ENCODE measurements around the gene MICAL3.

MICAL3 gene

DNA sequence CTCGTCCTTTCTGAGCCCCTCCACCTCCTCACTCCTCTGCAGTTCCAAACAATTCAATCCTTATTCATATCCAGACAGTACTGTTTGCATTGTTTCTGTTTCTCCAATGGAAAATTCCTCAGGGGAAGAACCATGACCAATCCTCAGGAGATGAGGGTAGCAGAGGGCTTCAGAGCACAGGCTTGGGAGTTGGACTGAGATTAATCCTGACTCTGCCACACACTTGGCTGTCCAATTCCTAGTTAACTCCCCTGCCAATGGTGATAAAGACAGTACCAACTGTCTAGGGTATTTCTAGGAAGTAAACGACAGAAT, 58.0 kb downstream of the MICAL3 start:
- no peak for DNase-seq (ENCODE audit: low read depth)
- TF ChIP-seq, protein P1, sequence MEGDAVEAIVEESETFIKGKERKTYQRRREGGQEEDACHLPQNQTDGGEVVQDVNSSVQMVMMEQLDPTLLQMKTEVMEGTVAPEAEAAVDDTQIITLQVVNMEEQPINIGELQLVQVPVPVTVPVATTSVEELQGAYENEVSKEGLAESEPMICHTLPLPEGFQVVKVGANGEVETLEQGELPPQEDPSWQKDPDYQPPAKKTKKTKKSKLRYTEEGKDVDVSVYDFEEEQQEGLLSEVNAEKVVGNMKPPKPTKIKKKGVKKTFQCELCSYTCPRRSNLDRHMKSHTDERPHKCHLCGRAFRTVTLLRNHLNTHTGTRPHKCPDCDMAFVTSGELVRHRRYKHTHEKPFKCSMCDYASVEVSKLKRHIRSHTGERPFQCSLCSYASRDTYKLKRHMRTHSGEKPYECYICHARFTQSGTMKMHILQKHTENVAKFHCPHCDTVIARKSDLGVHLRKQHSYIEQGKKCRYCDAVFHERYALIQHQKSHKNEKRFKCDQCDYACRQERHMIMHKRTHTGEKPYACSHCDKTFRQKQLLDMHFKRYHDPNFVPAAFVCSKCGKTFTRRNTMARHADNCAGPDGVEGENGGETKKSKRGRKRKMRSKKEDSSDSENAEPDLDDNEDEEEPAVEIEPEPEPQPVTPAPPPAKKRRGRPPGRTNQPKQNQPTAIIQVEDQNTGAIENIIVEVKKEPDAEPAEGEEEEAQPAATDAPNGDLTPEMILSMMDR (conservative IDR thresholded peaks at IDR 0.05; ENCODE audit: control insufficient read depth, insufficient read depth, low read depth, low read length): no peak
- no peak overlapping the region for H3K4me3 ChIP-seq (ENCODE audit: control insufficient read depth, low read depth, low read length)

DNA sequence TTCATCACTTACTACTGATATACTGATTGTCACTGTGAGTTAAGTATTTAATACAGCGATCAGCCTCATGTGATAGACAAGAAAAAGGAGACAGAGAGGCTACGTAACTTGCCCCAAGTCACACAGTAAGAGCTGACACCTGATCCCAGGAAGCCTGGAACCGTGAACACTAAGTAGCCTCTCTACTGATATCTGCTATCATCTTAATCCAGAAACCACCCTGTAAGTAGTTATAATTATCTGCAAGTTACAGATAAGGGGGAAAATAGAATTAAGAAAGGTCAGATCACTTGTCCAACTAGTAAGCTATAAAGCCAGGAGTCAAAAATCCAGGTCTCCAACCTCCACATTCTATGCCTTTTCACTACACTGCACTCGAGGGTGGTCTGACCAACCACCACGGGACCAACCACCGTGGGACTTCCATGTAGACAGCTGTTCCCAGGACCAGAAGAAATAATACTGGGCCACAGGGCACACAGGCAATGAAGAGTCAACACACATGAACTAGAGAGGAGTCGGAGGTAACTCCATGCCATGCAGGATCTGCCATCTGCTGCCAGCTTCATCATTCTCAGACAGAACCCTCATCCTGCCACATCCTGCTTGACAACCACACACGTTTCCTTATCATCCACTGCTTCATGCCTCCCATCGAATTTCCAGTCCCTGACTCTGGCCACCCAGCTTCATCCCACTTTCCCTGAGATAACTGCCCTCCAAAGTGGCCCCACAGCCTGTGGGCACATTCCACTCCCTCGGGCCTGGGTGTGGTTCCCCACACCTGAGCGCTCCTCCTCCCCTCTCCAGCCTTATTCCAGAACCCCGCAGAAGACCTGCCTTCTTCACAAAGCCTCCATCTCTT, 58.6 kb downstream of the MICAL3 start:
- TF ChIP-seq, protein P1 (conservative IDR thresholded peaks at IDR 0.05; ENCODE audit: control insufficient read depth, insufficient read depth, low read depth, low read length): no peak
- DNase-seq (ENCODE audit: low read depth): no peak

DNA sequence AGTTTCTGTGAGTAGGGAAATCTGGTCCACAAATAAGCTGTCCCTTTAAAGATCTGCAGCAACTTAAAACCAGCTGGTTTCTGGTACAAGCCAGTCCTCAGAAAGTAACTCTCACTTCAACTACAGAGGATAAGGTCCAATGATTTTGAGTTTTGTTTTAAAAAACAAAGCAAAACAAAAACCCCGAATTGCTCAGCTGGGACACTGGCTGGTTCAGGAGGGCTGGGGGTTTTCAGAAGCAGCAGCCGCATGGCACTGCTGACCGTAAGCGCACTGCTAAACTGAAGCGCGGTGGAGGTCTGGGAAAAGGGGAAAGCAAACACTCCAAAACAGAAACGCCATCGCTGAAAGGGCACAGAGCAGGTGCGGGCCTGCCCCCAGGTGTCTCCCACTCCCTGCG, 59.7 kb downstream of the MICAL3 start:
- DNase-seq (ENCODE audit: low read depth): no peak
- no peak overlapping the region for H3K4me3 ChIP-seq (ENCODE audit: control insufficient read depth, low read depth, low read length)
- TF ChIP-seq, protein P1 (conservative IDR thresholded peaks at IDR 0.05; ENCODE audit: control insufficient read depth, insufficient read depth, low read depth, low read length): no peak

More for the DNA sequence above, 58.6 kb downstream of the MICAL3 start:
- H3K4me3 ChIP-seq (ENCODE audit: control insufficient read depth, low read depth, low read length): no peak overlapping the region

DNA sequence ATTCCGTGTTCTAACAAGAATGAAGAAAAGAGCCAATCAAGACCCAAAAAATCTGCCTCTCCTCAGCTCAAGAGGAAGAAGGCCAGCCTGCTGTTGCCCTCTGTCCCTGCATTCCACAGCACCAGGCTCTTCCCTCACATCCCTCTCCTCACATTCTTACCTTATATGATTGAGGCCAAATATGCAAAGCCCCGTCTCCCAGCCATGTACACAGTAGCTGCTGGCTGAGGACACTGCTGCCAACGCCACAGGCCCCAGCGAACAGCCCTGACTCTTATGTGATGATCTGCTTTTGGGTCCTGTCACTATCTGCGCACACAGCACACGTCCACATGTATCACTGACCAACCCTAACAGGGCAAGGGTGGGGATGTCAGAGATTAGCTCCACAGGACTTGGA, 60.2 kb downstream of the MICAL3 start:
- TF ChIP-seq, protein P1 (conservative IDR thresholded peaks at IDR 0.05; ENCODE audit: control insufficient read depth, insufficient read depth, low read depth, low read length): no peak
- no peak for DNase-seq (ENCODE audit: low read depth)
- no peak overlapping the region for H3K4me3 ChIP-seq (ENCODE audit: control insufficient read depth, low read depth, low read length)

DNA sequence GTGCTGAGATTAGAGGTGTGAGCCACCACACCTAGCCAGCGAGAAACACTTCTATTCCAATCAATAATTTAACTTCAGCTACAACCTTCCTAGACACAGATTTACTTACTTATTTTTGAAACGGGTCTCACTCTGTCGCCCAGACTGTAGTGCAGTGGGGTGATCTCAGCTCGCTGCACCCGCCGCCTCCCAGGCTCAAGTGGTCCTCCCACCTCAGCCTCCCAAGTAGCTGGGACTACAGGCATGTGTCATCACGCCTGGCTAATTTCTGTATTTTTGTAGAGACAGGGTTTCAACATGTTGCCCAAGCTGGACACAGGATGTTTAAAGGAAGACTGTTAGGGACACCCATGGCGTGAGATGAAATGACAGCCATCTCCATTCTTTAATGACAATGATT, 61.3 kb downstream of the MICAL3 start:
- no peak overlapping the region for H3K4me3 ChIP-seq (ENCODE audit: control insufficient read depth, low read depth, low read length)
- TF ChIP-seq, protein P1 (conservative IDR thresholded peaks at IDR 0.05; ENCODE audit: control insufficient read depth, insufficient read depth, low read depth, low read length): no peak
- DNase-seq (ENCODE audit: low read depth): no peak

DNA sequence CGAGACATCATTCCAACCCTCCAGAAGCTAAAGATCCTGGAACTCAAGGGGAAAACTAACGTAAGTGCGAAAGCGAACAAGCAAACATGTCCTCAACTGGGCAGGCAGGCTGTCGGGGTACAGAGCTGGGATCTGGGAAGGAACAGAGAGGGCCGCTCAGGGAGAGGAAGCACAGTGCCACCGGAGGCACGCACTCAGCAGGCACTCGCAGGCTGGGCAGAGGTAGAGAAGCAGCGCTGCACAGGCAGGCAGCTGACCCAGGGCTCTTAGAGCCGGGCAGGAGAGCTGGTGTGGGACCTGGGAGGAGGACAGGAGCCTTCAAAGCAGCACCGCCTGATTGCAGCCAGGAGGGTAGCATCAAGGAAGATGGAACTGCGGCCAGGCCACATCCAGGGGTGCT, 62.2 kb downstream of the MICAL3 start:
- TF ChIP-seq, protein P1 (conservative IDR thresholded peaks at IDR 0.05; ENCODE audit: control insufficient read depth, insufficient read depth, low read depth, low read length): no peak
- no peak overlapping the region for H3K4me3 ChIP-seq (ENCODE audit: control insufficient read depth, low read depth, low read length)
- DNase-seq (ENCODE audit: low read depth): no peak

DNA sequence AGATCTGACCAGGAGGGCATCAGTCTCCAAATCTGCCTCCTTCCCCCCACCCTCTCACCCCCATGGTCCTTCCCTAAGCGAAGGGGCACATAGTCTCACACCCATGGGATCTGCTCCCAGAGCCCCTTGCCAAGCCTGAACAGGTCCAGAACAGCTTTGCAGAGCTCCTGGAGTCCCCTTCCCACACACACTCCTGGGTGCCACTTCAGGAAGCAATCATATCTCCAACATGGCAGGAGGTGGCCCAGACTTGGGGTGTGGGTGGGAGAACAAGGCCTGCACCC, 63.0 kb downstream of the MICAL3 start:
- TF ChIP-seq, protein P1 (conservative IDR thresholded peaks at IDR 0.05; ENCODE audit: control insufficient read depth, insufficient read depth, low read depth, low read length): no peak
- DNase-seq (ENCODE audit: low read depth): no peak
- no peak overlapping the region for H3K4me3 ChIP-seq (ENCODE audit: control insufficient read depth, low read depth, low read length)

Measured in fibroblast of mammary gland (primary cell).